GM21737 (cell line): ENCODE data around the gene ADAD2.
"Not testable (repeated sequence)": the region's sequence is repeated elsewhere in the genome, so short reads cannot be mapped to it uniquely, and the experiment has no call there.

Experiments
- ATAC-seq: cut with Tn5 transposase; IDR thresholded peaks from one replicate; pipeline ENCODE4 v1.9.1; 2021; ENCODE audit warnings: mild to moderate bottlenecking, moderate library complexity; ENCODE audit not compliant: unreplicated experiment

Gene ADAD2

GRCh38 chr16:84195201-84196093 lies 4.5 kb downstream of the ADAD2 start:
- no peak for ATAC-seq

- no peak for ATAC-seq
Observed at GRCh38 chr16:84196101-84196500, 5.1 kb downstream of the ADAD2 start.

- ATAC-seq: no peak
Observed at GRCh38 chr16:84196727-84197394, 5.9 kb downstream of the ADAD2 start.

DNA sequence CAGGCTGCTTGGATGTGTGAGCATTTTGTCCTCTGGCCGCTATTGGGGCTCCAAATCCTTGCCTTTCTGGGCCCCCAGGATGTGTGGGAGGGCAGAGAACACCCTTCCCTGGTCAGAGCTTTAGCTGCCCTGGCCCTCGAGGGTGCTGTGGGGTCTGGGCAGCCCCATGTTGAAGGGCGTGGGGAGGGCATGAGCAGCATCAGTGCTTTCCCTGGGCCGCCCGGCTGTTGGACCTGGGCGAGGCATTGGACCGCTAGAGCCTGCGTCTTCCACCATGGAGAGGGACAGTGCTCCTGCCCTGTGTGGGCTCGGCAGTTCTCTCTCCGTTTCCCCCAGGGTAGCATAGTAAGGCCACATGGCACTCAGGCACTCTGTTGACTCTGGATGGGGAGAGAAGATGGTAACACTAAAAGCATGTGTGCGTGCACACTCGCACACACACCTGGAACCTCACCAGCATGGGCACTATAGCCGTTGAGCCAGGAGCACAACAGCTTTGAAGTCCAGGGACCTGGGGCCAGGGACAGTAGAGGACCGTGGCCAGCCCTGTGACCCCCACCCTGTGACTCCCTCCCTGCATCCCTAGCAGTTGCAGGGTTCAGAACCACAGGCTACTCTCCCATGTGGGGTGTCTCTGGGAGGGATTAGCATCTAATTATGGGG lies 6.6 kb downstream of the ADAD2 start:
- ATAC-seq: no peak

DNA sequence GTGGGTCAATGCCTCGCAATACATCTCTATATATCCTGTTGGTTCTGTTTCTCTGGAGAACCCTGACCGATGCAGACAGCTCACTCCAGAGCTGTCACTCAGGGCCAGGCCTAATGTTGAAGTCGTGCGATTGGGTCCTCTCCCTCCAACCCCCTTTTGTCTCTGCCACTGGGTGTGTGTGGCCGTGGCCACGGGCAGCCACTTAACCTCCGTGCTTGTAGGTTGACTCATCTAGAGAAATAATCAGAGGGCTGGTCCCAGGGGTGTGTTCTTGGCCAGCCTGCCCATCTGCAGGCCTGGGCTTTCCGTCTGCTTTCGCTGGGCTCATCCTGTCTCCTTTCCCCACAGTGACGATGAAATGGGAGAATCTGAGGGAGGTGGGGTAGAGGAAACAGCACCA lies 7.4 kb downstream of the ADAD2 start:
- no peak for ATAC-seq

- no peak for ATAC-seq
Observed at GRCh38 chr16:84199097-84199496, 8.1 kb downstream of the ADAD2 start.

GRCh38 chr16:84199861-84200260 lies 8.9 kb downstream of the ADAD2 start:
- ATAC-seq: no peak

DNA sequence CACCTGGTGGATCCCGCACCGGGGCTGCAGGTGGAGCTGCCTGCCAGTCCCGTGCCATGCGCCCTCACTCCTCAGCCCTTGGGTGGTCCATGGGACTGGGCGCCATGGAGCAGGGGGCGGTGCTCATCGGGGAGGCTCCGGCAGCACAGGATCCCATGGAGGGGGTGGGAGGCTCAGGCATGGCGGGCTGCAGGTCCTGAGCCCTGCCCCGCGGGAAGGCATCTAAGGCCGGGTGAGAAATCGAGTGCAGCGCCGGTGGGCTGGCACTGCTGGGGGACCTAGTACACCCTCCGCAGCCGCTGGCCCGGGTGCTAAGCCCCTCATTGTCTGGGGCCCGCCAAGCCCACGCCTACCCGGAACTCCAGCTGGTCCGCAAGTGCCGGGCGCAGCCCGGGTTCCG lies 13.6 kb downstream of the ADAD2 start:
- not testable (repeated sequence) for ATAC-seq

GRCh38 chr16:84205123-84205522 lies 14.2 kb downstream of the ADAD2 start:
- not testable (repeated sequence) for ATAC-seq

- ATAC-seq: no peak
Observed at GRCh38 chr16:84205976-84206691, 15.2 kb downstream of the ADAD2 start.

- ATAC-seq: no peak
Observed at GRCh38 chr16:84207251-84207650, 16.3 kb downstream of the ADAD2 start.

GRCh38 chr16:84207879-84208278 lies 16.9 kb downstream of the ADAD2 start:
- ATAC-seq: no peak

GRCh38 chr16:84209989-84210388 lies 19.0 kb downstream of the ADAD2 start:
- no peak for ATAC-seq

- ATAC-seq: no peak
Observed at GRCh38 chr16:84212154-84212553, 21.2 kb downstream of the ADAD2 start.

GRCh38 chr16:84212631-84213030 lies 21.7 kb downstream of the ADAD2 start:
- ATAC-seq: no peak

DNA sequence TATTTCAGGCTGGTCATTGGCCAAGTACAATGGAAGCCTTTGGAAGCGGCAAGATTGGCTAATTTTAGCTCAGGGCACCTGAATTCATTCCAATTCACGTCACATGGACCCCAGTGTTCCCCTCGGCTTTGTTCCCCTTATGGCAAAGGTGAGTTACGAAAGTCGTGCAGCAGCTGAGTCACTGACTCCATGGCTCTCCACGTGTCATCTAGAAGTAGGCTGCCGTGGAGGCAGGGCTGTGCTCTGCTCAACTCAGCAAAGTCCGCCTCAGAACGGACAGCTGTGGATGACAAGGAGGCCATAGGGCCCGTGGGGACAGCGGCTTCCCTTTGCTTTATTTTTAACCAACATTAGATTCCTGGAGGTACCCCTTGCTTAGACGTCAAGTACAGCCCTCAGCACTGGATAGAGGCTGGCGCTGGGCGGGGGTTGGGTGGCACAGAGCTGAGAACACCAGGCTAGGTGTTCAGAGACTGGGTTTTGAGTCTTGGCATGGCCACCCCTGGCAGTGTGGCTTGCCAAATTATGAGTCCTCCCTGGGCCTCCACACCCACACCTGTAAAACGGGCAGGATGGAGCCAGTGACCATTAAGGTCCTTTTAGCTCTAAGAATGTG lies 23.6 kb downstream of the ADAD2 start:
- ATAC-seq: no peak

GRCh38 chr16:84215531-84215930 lies 24.6 kb downstream of the ADAD2 start:
- ATAC-seq: no peak

GRCh38 chr16:84216144-84216543 lies 25.2 kb downstream of the ADAD2 start:
- not testable (repeated sequence) for ATAC-seq

- ATAC-seq: no peak
Observed at GRCh38 chr16:84218176-84218823, 27.3 kb downstream of the ADAD2 start.

GRCh38 chr16:84218956-84219355 lies 28.0 kb downstream of the ADAD2 start:
- no peak for ATAC-seq
